ENCODE data around the gene EFNB1. TPM values are rescaled to one million over a fixed set of nuclear protein-coding genes. Genes with fewer than 3 reads are reported as not detected.

EFNB1 gene
- total RNA-seq, 1 donor from 2014 or later, result 15.1 TPM

- DNase-seq (no peak), ATAC-seq (ENCODE audit: poor library complexity) (no peak)
- intact Hi-C loops (cut with DNase I), result loop anchor here (10.0 kb wide), 2 partner anchors 58 to 148 kb away; no protein-coding TSS in a partner anchor
Observed at GRCh38 chrX:68837119-68837518, 8.3 kb downstream of the EFNB1 start.

GRCh38 chrX:68838571-68838910 lies 9.7 kb downstream of the EFNB1 start:
- no peak for ATAC-seq (ENCODE audit: poor library complexity)
- intact Hi-C loops (cut with DNase I), result loop anchor here (10.0 kb wide), 2 partner anchors 56 to 146 kb away; no protein-coding TSS in a partner anchor
- no peak for DNase-seq

- intact Hi-C loops (cut with DNase I), result loop anchor here (10.0 kb wide), 2 partner anchors 55 to 145 kb away; no protein-coding TSS in a partner anchor
- no peak for DNase-seq
- ATAC-seq (ENCODE audit: poor library complexity), result no peak
Observed at GRCh38 chrX:68839771-68840170, 10.9 kb downstream of the EFNB1 start.

- intact Hi-C loops (cut with DNase I), result no loop called here
- no peak for DNase-seq
- ATAC-seq (ENCODE audit: poor library complexity), result no peak
Observed at GRCh38 chrX:68840256-68840655, 11.4 kb downstream of the EFNB1 start.

- DNase-seq (peak; percentile 58), ATAC-seq (ENCODE audit: poor library complexity) (peak; percentile 52)
- intact Hi-C loops (cut with DNase I), result no loop called here
Observed at GRCh38 chrX:68841251-68842049, 12.6 kb downstream of the EFNB1 start.

GRCh38 chrX:68842351-68842750 lies 13.5 kb downstream of the EFNB1 start:
- ATAC-seq (ENCODE audit: poor library complexity), result no peak
- no peak for DNase-seq
- intact Hi-C loops (cut with DNase I), result no loop called here

GRCh38 chrX:68842781-68843581 lies 14.2 kb downstream of the EFNB1 start:
- DNase-seq (no peak), ATAC-seq (ENCODE audit: poor library complexity) (peak; percentile 54)
- intact Hi-C loops (cut with DNase I), result no loop called here

- ATAC-seq (ENCODE audit: poor library complexity) (no peak), DNase-seq (no peak)
- intact Hi-C loops (cut with DNase I), result no loop called here
Observed at GRCh38 chrX:68843992-68844391, 15.2 kb downstream of the EFNB1 start.

- intact Hi-C loops (cut with DNase I), result no loop called here
- DNase-seq (no peak), ATAC-seq (ENCODE audit: poor library complexity) (no peak)
Observed at GRCh38 chrX:68844581-68844980, 15.8 kb downstream of the EFNB1 start.

- DNase-seq (no peak), ATAC-seq (ENCODE audit: poor library complexity) (no peak)
- intact Hi-C loops (cut with DNase I), result no loop called here
Observed at GRCh38 chrX:68846536-68846935, 17.7 kb downstream of the EFNB1 start.

GRCh38 chrX:68847172-68847571 lies 18.4 kb downstream of the EFNB1 start:
- no peak for ATAC-seq (ENCODE audit: poor library complexity)
- intact Hi-C loops (cut with DNase I), result no loop called here
- no peak for DNase-seq

GRCh38 chrX:68848189-68848940 lies 19.5 kb downstream of the EFNB1 start:
- intact Hi-C loops (cut with DNase I), result no loop called here
- ATAC-seq (ENCODE audit: poor library complexity) (no peak), DNase-seq (no peak)

GRCh38 chrX:68851082-68851481 lies 22.3 kb downstream of the EFNB1 start:
- ATAC-seq (ENCODE audit: poor library complexity), result no peak

GRCh38 chrX:68852046-68852445 lies 23.2 kb downstream of the EFNB1 start:
- DNase-seq, result no peak
- intact Hi-C loops (cut with DNase I), result no loop called here
- no peak for ATAC-seq (ENCODE audit: poor library complexity)

More at GRCh38 chrX:68851082-68851481, 22.3 kb downstream of the EFNB1 start:
- intact Hi-C loops (cut with DNase I), result no loop called here
- no peak for DNase-seq

- DNase-seq (no peak), ATAC-seq (ENCODE audit: poor library complexity) (no peak)
- intact Hi-C loops (cut with DNase I), result no loop called here
Observed at GRCh38 chrX:68853665-68854251, 24.9 kb downstream of the EFNB1 start.

- DNase-seq (no peak), ATAC-seq (ENCODE audit: poor library complexity) (no peak)
- intact Hi-C loops (cut with DNase I), result no loop called here
Observed at GRCh38 chrX:68865300-68865699, 36.5 kb downstream of the EFNB1 start.

- DNase-seq (no peak), ATAC-seq (ENCODE audit: poor library complexity) (no peak)
- intact Hi-C loops (cut with DNase I), result no loop called here
Observed at GRCh38 chrX:68865926-68866325, 37.1 kb downstream of the EFNB1 start.

GRCh38 chrX:68867458-68868112 lies 38.8 kb downstream of the EFNB1 start:
- DNase-seq (peak; percentile 44), ATAC-seq (ENCODE audit: poor library complexity) (peak; percentile 52)
- intact Hi-C loops (cut with DNase I), result no loop called here
